NCI-H2107 treated with DMSO at 0.1 percent for 48 hours (cell line): Measurements from ENCODE around the gene GPC5.
"Not testable (repeated sequence)": the region's sequence is repeated elsewhere in the genome, so short reads cannot be mapped to it uniquely, and the experiment has no call there.

Source experiments
- DNase-seq: peaks from one replicate; lab custom pipeline; 2025; ENCODE audit not compliant: unreplicated experiment; lab: John Stamatoyannopoulos, UW

GPC5 gene

DNA sequence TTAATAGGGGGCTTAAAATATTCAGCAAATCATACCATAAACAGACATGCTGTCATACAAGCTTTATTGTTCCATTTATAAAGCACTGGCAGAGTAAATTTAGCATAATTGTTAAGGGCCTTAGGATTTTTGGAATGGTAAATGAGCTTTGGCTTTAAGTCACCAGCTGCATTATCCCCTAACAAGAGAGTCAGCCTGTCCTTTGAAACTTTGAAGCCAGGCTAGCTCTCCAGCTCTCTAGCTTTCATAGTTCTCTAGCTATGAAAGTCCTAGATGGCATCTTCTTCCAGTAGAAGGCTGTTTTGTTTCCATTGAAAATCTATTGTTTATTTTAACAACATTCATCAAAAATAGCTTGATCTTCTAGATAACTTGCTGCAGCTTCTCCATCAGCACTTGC is 1407.3 kb downstream of the GPC5 start:
- no peak for DNase-seq

GRCh38 chr13:92806215-92806614 is 1407.8 kb downstream of the GPC5 start:
- no peak for DNase-seq

DNA sequence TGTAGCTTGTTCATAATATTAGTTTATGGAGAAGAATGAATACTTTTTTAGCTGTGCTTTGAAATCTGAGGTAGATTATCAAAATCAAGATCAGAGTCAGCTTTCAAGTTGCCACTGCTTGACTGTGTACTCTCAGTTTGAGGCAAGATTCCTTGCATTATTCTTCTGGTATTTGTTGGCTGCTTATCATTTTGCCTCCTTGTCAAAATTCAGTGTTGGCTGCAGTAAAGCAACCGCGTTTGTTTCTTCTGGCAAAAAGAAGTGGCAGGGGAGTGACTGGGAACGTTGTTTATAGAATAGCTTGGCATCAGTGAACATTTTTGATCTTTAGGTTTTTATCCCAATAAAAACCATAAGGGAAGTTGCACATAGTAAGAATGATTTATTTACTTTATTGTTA is 1408.9 kb downstream of the GPC5 start:
- DNase-seq = no peak

GRCh38 chr13:92807966-92808365 is 1409.5 kb downstream of the GPC5 start:
- no peak for DNase-seq

DNA sequence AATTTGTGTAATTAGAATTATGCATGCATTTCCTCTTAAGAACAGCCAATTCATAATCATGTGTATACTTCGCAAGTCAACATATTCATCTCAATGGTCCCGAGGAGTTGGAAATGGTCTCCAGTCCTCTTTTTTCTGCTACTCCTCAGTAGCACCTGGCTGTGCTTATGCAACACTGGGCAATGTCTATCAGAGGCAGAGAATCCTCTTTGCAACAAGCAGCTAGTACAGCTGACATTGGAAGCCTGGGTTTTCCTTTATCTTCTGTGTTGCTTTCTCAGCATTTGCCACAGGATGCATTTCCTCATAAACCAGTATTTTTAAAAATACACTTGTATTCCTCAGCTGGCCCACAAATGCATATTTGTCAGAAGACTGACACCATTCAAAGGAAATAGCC is 1422.9 kb downstream of the GPC5 start:
- DNase-seq = peak; percentile 27

- DNase-seq = no peak
Measured at GRCh38 chr13:92823059-92823458, 1424.6 kb downstream of the GPC5 start.

DNA sequence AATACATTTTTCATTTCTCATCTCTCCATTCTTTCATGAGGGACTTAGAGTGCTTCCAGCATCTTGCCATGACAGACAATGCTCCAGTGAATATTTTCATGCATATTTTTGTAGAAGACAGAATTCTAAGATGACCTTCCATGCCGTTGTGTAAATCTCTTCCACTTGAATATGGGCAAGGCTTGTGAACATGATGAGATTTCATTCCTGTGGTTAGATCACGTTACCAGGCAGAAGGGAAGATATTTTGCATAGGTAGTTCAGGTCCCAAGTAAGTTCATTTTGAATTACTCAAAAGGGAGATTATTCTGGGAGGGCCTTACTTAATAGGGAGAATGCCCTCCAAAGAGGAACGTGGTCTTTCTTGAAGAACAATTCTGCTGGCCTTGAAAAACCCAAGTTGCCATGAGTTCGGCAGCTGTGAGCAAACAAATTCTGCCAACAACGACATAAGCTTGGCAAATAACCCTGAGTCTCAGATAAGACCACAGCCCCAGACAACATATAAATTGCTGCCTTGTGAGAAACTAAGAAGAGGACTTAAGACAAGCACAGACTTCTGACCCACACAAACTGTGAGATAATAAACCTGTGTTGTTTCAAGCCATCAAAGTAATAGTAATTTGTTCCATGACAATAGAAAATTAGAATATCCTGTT is 1427.6 kb downstream of the GPC5 start:
- DNase-seq = no peak

GRCh38 chr13:92827503-92827902 is 1429.1 kb downstream of the GPC5 start:
- no peak for DNase-seq

- DNase-seq = no peak
Measured at GRCh38 chr13:92829930-92830329, 1431.5 kb downstream of the GPC5 start.

DNA sequence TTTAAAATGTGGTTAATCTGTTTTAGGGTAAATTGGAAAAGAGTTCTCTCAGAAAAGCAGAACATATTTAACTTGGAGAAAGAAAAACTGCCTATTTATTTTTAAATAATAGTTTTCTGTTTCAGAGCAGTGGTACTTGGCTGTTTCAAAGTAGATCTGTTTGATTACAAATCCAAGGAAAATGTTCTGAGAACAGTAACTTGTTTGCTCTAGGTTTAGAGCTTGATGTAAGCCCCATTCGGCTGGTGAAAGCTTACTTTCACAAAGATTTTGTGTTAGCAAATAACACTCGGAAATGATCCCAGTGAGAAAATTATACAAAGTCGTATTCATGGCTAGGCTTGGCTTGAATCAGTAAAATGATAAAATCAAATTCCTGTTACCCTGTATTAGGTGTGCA is 1432.4 kb downstream of the GPC5 start:
- no peak for DNase-seq

DNA sequence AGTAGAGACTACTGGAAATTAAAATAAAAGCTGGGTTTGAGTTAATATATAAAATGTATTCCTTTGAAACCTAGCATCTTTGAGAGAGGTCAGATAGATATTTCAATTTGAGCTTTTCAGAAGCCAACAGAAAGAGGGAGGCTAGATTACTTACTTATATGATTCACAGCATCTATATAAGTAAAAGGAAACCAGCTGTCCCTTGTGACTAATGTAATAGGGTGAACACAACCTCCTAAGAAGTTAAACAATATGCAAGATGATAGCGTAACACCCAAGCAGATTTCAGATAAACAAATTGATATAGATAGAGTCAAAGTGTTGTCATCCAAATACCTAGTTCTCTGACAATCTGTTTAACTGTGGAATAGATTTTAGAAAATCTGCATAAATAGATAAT is 1434.7 kb downstream of the GPC5 start:
- peak; percentile 54 for DNase-seq

- DNase-seq = no peak
Measured at GRCh38 chr13:92836171-92836570, 1437.8 kb downstream of the GPC5 start.

- no peak for DNase-seq
Measured at GRCh38 chr13:92838786-92839185, 1440.4 kb downstream of the GPC5 start.

DNA sequence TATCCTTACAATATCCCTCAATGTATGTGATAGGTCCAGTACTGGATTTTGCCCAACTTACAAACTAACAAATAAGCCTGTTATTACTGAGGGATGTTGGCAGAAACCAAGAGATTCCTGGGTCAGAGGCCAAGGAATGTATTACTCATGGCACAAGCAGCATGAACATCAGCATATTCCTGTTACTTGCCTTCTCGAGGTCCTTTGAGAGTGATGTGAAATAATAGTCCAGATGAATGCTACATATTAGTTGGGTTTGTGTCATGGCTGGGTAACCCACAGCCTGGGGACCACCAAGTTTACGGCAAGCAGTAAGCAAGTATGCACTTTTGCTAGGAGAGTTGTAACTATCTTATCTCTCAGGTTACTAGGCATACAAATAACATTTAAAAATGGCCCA is 1443.7 kb downstream of the GPC5 start:
- DNase-seq = no peak

DNA sequence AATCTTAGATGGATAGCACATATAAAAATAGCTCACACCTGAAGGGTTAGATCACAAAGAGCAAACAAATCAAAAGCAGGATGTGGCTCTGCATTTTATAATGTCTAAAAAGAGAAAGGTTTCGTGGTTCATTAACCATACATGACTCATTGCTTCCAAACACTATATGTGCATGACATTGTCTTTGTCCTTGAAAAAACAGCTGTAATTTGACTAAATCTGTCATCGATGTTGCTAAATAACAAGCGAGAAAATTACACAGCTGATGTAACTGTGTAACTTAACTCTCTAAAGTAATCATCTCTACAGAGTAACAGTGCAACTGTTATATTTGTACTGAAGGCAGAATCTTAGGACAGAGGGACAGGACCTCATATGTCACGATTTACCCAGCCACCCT is 1445.1 kb downstream of the GPC5 start:
- peak; percentile 49 for DNase-seq

DNA sequence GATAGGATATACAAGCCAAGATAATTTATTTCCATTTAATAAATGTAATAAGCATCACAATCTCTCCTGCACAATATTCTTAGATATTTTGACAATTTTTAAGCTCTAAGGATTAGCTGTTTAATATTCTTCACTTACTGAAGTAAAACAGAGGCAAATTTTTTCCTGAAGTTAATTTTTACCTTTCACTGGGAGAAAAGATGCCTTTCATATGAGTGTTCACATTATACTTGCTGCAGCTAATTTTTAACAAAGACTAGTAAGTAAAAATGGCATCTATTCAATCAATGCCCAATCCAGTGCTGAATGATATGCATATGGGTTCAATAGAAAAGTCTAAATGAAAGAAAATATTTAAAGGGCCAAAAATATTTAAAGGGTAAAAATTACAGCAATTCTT is 1451.0 kb downstream of the GPC5 start:
- DNase-seq = no peak

DNA sequence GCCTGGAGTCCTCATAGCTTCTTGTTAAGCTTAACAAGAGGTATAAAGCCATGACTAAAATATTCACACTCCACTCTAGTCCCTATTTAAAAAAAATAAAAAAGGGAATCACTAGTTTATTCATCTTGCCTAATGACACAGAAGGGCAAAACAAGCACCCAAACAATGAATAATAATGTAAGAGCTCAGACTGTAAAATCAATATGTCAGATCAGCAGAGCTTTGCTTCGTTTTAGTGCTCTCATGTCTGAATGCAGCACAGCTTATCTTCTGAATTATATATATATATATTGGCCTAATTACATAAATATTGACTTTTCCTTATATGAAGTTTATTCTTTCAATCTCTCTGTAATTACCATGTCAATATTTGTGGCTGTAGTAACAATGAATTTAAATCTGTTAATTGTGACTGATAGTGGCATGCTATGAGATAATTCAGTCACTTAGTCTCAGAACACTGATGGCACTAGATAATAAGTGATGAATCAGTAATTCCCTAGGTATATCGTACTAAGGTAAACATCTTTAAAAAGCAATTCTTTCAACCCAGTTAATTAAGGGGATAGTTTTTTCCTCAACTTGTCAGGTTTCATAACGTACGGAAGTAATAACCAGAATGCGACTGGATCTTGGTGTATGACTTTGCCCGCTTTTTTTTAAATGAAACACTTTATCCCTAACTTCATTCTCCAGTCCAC is 1466.3 kb downstream of the GPC5 start:
- no peak for DNase-seq

GRCh38 chr13:92873029-92873428 is 1474.6 kb downstream of the GPC5 start:
- DNase-seq = no peak

DNA sequence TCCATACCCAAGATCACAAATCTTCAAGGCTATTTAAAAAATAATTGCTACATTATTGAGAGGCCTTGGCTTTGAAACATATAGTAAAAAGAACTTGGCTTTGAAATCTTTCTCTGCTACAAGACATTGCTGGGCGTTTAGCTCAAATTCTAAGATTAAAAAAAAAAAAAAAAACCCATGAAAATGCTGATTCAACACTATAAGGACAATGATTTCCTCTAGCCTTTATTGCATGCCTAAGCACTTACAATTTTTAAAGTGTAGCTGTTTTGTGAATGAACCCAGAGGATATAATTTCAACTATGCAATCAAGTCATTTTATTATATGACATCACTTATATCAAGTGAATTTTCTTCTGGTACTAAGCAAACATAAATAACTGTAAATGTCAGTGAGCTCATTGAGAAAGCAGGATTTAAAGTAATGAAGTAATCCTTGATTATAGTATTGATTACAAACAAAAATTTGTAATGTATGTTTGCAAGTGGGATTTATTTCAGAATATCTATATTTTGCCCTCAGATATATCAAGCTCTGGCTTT is 1488.2 kb downstream of the GPC5 start:
- DNase-seq = no peak

DNA sequence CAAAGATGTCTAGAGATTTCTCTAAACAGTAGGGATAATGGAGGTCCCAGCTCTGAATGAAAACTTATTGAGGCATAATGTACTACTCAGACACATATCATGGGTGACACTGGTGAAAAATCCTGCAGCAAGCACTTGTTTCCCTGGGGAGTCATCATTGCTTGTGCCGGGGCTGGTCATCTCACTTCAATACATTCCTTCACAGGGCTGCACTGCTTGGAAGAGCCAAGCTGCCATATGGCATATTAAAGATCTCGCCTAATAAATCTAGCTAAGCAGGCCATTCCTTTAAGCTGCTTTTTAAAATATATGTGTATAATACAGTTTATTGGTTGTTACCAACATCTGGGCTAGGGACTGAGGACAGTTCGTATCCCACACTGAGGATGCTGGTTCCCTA is 1496.0 kb downstream of the GPC5 start:
- no peak for DNase-seq

DNA sequence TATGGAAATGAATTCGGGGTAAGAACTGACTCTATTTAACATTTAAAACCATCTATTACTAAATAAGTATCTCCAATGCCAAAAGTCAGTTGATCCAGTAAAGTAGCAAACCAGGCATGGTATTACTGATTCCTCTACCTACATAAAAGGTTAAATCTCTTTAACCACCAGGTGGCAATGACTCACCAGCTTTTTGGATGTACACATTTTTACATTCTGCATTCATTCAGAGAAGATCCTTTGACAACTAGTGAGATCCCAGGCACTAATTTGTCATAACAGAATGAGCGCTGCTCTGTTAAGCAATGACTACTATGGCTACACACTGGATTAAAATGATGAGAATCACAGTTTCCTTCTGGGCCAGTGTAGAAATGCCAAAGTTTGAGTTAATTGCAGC is 1498.4 kb downstream of the GPC5 start:
- DNase-seq = peak; percentile 20

DNA sequence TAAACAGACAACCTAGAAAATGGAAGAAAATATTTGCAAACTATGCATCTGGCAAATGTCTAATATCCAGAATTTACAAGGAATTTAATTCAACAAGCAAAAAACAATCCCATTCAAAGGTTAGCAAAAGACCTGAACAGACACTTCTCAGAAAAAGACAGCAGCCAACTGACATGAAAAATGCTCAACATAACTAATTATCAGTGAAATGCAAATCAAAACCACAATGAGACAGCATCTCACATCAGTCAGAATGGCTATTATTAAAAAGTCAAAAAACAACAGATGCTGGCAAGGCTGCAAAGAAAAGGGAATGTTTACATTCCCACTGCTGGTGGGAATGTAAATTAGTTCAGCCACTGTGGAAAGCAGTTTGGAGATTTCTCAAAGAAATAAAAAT is 1500.5 kb downstream of the GPC5 start:
- not testable (repeated sequence) for DNase-seq

- DNase-seq = no peak
Measured at GRCh38 chr13:92900446-92900845, 1502.0 kb downstream of the GPC5 start.
